ENCODE results near the gene ANGPTL2.

DNA sequence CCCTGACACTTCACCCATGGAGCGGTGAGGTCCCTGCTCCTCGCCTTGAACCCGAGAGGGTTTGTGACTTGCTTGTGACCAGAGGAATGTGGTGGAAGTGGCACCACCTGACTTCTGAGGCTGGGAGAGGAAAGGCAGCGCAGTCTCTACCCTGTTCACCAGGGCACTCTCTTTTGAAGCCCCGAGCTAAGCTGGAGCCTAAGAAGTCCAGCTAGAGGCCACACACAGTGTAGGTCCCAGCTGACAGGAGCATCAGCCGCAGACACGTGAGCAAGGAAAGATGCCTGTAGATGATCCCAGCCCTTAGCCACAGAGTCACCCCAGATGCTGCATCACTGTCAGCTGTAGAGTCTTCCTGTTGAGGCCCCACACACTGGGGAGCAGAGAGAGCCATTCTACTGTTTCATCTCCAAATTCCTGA is 1.7 kb upstream of the ANGPTL2 start:
- TF ChIP-seq, protein P1, sequence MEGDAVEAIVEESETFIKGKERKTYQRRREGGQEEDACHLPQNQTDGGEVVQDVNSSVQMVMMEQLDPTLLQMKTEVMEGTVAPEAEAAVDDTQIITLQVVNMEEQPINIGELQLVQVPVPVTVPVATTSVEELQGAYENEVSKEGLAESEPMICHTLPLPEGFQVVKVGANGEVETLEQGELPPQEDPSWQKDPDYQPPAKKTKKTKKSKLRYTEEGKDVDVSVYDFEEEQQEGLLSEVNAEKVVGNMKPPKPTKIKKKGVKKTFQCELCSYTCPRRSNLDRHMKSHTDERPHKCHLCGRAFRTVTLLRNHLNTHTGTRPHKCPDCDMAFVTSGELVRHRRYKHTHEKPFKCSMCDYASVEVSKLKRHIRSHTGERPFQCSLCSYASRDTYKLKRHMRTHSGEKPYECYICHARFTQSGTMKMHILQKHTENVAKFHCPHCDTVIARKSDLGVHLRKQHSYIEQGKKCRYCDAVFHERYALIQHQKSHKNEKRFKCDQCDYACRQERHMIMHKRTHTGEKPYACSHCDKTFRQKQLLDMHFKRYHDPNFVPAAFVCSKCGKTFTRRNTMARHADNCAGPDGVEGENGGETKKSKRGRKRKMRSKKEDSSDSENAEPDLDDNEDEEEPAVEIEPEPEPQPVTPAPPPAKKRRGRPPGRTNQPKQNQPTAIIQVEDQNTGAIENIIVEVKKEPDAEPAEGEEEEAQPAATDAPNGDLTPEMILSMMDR (IDR thresholded peaks at IDR 0.05; ENCODE audit: poor library complexity), result no peak
- TF ChIP-seq EZH2 (IDR thresholded peaks at IDR 0.05; ENCODE audit: borderline replicate concordance) (no peak), EZH2phosphoT487 (IDR thresholded peaks at IDR 0.05; ENCODE audit: low read depth, severe bottlenecking, unreplicated experiment) (no peak)
